ENCODE measurements around the gene MFSD6.

MFSD6 gene

GRCh38 chr2:190511104-190511503 is 102.9 kb downstream of the MFSD6 start:
- DNase-seq = peak in 5 of 42 donors; percentile 47 to 68 (median 51)
- intact Hi-C loops (cut with DNase I) = loop anchor here (10.0 kb wide), 1 partner anchor 426 kb away; no protein-coding TSS in a partner anchor

- intact Hi-C loops (cut with DNase I) = loop anchor here (10.0 kb wide), 1 partner anchor 428 kb away; no protein-coding TSS in a partner anchor
- DNase-seq = no peak
Observed at GRCh38 chr2:190512539-190513095, 104.5 kb downstream of the MFSD6 start.

- no peak for DNase-seq
- intact Hi-C loops (cut with DNase I) = loop anchor here (10.0 kb wide), 1 partner anchor 429 kb away; no protein-coding TSS in a partner anchor
Observed at GRCh38 chr2:190513877-190514276, 105.7 kb downstream of the MFSD6 start.

GRCh38 chr2:190514676-190515075 is 106.5 kb downstream of the MFSD6 start:
- intact Hi-C loops (cut with DNase I) = loop anchor here (10.0 kb wide), 1 partner anchor 430 kb away; no protein-coding TSS in a partner anchor
- DNase-seq = no peak

- intact Hi-C loops (cut with DNase I) = loop anchor here (10.0 kb wide), 1 partner anchor 431 kb away; no protein-coding TSS in a partner anchor
- DNase-seq = no peak
Observed at GRCh38 chr2:190515687-190516086, 107.5 kb downstream of the MFSD6 start.

- intact Hi-C loops (cut with DNase I) = loop anchor here (10.0 kb wide), 1 partner anchor 433 kb away; no protein-coding TSS in a partner anchor
Observed at GRCh38 chr2:190517468-190517867, 109.3 kb downstream of the MFSD6 start.

DNA sequence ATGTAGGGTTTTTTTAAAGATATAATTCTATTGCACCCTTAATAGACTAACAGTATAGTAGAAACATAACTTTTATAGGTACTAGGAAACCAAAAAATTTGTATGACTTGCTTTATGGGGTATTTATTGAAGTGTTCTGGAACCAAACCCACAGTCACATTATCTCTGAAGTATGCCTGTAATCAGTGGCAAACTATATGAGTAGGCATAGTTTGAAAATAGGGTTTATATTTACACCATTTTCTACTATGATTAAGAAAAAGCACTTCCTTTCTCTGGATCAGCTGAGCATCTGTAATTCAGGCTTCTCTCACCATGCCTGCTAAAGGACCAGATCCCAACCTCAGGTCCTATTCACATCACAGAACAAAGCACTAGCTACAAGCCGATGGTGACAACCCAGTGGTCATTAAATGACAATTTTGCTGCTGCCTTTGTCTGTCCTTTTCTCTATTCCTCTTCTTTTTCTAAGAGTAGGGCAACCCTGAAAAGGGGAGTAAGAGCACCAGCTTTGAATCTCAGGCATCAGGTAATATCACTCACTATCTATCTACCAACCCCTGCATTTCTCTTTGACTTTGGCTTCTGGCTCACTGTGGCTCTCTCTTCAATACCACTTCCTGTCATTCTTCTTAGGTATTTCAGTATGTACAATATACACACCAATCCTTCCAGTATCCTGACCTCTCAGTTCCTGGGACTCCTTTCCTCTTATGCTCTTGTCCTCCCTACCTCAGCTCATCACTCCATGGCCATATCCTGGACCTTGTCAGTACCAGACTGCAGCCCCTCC is 112.0 kb downstream of the MFSD6 start:
- no peak for DNase-seq
- intact Hi-C loops (cut with DNase I) = loop anchor here (10.0 kb wide), 1 partner anchor 435 kb away; no protein-coding TSS in a partner anchor

More at GRCh38 chr2:190517468-190517867, 109.3 kb downstream of the MFSD6 start:
- DNase-seq = no peak

DNA sequence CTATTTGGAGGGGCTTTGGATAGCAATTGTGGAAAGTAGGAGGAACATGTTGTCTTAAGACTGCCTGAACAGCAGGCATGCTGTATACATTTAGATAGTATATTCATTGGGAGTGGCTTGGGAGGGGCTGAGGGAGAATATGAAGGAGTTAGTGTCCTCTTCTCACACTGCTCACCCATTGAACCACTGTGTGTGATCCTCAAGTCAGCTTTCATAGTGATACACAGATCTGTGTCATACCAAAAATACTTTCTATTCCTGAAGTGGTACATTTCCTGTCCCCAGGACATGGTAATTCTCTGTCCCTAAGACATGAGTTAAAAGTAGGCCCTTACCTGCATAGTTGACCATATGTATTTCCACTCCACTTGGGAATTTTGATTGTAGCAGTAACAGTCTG is 116.8 kb downstream of the MFSD6 start:
- no peak for DNase-seq
- intact Hi-C loops (cut with DNase I) = no loop called here

DNA sequence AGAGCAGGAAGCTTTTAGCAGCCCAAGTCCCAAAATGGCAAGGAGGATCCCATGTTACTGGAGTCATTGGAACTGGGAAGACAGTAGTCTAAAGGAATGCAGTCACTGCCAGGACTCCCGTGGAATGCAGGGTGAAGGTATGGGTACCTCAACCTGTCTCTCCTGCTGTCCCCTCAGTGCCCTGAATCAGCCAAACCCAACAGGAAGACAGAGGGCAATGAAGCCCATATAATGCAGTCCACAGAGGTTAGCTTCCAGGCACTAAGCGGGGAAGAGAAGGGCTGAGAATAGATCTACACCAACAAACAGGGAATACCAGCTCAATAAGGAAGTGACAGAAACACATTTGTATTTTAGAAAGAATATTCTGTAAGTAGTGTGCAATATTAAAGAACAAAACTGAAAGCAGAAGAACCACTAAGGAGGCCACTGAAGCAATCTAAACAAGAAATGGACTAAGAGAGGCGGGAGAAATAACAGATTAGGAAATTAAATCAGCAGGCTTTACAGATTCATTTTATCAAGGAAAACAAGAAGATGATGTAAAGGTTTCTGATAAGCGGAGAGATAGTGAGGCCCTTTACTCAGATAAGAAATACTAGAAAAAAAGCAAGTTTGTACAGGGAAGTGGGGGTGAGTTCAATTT is 118.1 kb downstream of the MFSD6 start:
- intact Hi-C loops (cut with DNase I) = no loop called here
- DNase-seq = no peak

DNA sequence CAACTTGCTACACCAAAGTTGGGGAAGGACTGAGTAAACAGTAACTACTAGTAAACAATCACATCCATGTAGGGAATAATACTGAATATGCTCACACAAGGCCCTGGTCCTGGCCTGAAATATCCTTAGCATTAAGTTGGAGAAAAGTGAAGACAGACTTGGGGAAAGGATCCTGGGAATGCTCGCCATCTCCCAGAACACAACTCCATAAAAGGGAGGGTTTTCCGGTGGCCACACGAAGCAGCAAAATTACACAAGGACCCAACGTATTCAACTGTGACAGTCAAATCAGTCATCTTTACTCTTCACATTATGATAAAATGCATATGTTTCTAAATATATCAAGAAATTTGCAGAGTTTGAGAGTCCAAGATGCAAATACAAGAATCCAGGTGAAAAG is 119.1 kb downstream of the MFSD6 start:
- intact Hi-C loops (cut with DNase I) = no loop called here
- DNase-seq = no peak

DNA sequence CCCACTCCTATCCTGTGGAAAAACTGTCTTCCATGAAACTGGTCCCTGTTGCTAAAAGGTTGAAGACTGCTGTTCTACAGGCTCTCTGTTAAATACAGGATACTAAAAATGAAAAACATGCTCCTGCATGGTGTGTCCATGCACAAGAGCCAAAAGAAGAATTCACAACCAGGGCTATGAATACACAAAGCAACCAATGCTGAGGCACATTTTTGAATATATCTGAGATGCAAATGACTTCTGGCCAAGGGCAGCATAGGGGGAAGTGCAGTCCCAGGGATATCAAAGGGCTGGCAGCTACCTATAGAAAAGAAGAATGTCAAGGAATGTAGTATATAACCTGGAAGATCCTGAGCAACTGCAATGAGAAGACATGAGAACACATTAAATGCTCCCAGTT is 119.8 kb downstream of the MFSD6 start:
- DNase-seq = no peak
- intact Hi-C loops (cut with DNase I) = no loop called here

GRCh38 chr2:190528521-190529001 is 120.4 kb downstream of the MFSD6 start:
- no peak for DNase-seq
- intact Hi-C loops (cut with DNase I) = no loop called here

- intact Hi-C loops (cut with DNase I) = no loop called here
- no peak for DNase-seq
Observed at GRCh38 chr2:190529486-190530247, 121.5 kb downstream of the MFSD6 start.

DNA sequence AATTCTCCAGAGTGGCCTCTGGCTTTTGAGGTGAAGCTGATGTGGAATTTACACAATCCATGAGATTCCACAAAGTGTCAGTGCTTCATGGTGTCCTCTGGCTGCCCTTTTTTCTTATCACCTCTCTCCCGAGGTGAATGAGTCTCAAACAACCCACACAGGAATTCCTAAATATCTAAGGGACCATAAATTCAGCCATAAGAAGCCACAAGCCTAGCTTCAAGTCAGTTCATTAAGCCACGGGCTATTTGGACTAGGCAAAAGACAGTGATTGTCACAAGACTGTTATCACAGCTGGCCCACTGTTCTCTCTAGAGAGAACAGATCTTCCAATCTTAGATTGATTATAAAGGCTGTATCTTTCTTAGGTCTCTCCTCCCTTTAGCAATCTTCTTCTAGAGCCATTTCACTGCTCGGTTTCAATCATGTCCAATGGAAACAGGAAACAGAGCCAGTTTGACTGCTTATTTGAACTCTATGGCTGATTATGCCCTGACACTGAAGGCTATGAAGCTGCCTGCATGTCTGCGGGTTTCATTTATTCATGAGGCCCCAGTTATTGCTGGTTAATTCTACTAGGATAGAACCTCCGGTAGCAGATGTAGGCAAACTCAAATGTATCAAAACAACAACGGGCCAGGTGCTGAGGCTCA is 122.2 kb downstream of the MFSD6 start:
- intact Hi-C loops (cut with DNase I) = no loop called here
- DNase-seq = no peak

GRCh38 chr2:190532581-190532980 is 124.4 kb downstream of the MFSD6 start:
- no peak for DNase-seq
- intact Hi-C loops (cut with DNase I) = no loop called here

- intact Hi-C loops (cut with DNase I) = no loop called here
- DNase-seq = peak in 3 of 42 donors; percentile 6 to 47 (median 31)
Observed at GRCh38 chr2:190533175-190533967, 125.2 kb downstream of the MFSD6 start.

- intact Hi-C loops (cut with DNase I) = loop anchor here (2.0 kb wide), 1 partner anchor 115 kb away; the partner anchor contains the start of gene NAB1
- DNase-seq = peak in 1 of 42 donors; percentile 17
Observed at GRCh38 chr2:190533968-190534309, 125.8 kb downstream of the MFSD6 start.

All from head of caudate nucleus (tissue), 42 donors.